GM13977 (cell line): ENCODE results near the gene PABPN1L.

Experiments used
- DNase-seq: peaks from one replicate; pipeline ENCODE4 v3.0.0; 2012; ENCODE audit warnings: low spot score
- CTCF ChIP-seq: IDR thresholded peaks from 2 replicates; pipeline ENCODE4 v1.5.1; 2012; ENCODE audit warnings: mild to moderate bottlenecking, control low read depth; ENCODE audit not compliant: insufficient read depth; ENCODE audit errors: extremely low read depth, missing control alignments
- in situ Hi-C: fragments of 300-500 bp; cut with MboI; formaldehyde crosslinking; loops from one replicate; pipeline ENCODE4 v1.12.0; 2022; ENCODE audit warnings: low sequenced_read_pairs, low pct_unique_long_range_greater_than_20kb, mixed read lengths, inconsistent platforms; ENCODE audit not compliant: unreplicated experiment

The PABPN1L gene

DNA sequence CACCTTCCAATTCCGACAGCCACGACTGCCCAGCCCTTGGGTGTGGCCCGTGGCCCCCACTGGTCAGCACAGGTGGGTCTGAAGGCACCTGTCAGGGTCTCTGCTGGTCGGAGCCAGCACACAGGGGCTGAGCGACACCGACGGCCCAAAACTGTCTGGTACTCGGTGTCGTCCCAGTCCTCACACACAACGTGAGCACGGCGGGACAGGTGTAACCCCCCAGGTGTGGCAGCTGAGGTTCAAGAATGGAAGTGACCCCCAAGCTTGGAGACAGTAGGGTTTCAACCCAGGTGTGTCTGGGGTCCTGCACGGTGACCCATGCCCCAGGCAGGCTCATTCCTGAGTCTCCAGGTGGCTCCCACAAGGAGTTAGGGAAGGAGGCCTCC lies 10.7 kb downstream of the PABPN1L start:
- DNase-seq = no peak
- in situ Hi-C loops = no loop called here
- no peak for TF ChIP-seq CTCF

DNA sequence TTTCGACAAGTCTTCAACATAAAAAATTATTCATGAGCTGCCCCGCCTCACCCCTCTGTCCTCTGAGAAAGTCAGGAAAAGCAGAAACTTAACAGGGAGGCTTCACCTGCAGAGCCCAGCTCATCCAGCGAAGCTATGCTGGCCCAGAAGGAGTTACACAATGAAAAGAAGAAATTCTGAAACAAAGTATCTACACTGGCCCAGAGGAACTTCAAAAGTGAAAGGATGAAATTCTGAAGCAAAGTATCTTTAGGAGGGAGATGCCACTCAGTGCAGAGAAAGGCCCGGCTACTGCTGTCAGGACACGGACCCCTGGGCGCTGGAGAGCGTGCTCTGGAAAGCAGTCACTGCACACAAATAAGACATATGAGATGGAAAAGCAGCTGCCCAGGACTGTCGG lies 11.3 kb downstream of the PABPN1L start:
- no peak for DNase-seq
- TF ChIP-seq CTCF = no peak
- in situ Hi-C loops = no loop called here

- in situ Hi-C loops = no loop called here
- peak; percentile 83 for DNase-seq
- no peak for TF ChIP-seq CTCF
Observed at GRCh38 chr16:88854306-88855111, 12.0 kb downstream of the PABPN1L start.

DNA sequence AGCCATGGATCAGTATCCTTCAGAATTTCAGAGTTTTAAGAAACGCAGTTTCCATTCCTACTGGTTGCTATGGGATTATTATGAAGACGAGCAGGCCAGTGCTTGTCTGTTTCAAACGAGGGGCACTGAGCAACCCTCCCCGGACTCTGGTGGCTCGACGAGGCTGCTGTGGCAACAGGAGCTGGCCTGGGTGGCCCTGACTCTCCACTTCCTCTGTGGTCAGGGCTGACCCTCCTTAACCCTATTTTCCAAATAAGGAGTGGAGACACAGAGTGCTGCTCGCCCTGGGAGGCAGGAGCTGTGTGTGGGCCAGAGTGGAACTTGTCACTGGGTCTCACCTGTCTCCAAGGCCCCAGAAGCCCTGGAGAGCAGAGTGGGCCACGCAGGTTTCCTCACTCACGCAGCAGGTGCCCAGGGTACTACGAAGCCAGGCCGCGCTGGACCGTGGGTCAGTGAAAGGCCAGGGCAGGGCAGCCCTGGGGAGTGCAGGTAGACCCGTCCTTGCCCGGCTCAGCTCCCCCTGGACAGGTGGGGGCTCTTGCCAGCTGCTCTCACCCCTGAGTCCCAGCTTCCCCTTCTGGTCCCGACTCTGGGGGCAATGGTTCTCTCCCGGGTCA lies 13.0 kb downstream of the PABPN1L start:
- TF ChIP-seq CTCF = no peak

DNA sequence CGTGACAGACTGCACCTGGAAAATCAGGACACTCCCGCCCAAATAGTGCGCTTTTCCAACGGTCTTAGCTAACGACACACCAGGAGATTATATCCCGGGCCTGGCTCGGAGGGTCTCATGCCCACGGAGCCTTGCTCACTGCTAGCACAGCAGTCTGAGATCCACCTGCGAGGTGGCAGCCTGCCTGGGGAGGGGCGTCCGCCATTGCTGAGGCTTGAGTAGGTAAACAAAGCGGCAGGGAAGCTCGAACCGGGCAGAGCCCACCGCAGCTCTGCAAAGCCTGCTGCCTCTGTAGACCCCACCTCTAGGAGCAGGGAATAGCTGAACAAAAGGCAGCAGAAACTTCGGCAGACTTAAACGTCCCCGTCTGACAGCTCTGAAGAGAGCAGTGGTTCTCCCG lies 14.8 kb downstream of the PABPN1L start:
- no peak for DNase-seq
- in situ Hi-C loops = no loop called here

More for the DNA sequence above, 13.0 kb downstream of the PABPN1L start:
- in situ Hi-C loops = no loop called here
- DNase-seq = no peak

More for the DNA sequence above, 14.8 kb downstream of the PABPN1L start:
- no peak for TF ChIP-seq CTCF
